ENCODE data around the gene PEX11A. TPM values are rescaled to one million over a fixed set of nuclear protein-coding genes. Genes with fewer than 3 reads are reported as not detected.

PEX11A gene
- total RNA-seq, 1 experiment from 2014 or later: 3.5 TPM

DNA sequence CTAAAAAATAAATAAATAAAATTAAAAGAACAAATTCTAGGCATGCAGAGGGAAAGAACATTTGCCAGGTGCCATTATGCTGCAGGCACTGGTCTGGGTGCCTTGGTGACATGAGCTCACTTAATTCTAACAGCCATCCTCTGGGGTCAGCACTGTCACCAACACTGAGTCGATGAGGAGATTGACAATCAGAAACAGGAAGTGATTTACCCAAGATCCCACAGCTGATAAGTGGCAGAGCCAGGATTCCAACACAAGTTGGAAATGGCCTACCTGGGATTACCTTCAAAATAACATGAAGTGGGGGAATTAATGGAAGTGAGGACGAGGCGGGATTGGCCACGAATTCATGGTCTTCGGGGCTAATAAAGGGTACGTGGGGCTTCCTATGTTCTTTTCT lies 14.9 kb downstream of the PEX11A start:
- no peak for DNase-seq (ENCODE audit: low read depth)

DNA sequence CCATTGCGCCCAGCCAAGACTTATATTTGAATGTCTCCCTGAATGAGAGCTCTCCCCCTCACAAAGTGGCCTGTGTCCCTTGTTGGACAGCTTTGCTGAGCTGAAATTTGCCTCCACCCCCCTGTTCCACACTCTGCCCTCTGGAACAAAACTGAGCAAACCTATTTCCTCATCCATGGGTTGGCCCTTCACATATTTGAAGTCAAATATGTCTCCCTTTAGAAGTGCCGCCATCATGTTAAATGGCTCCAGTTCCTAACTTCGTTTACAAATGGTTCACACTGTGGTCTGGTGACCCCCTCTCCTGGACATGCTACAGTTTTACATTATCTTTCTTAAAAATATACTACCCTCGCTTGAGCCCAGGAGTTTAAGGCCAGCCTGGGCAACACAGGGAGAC lies 16.0 kb downstream of the PEX11A start:
- no peak for DNase-seq (ENCODE audit: low read depth)

DNA sequence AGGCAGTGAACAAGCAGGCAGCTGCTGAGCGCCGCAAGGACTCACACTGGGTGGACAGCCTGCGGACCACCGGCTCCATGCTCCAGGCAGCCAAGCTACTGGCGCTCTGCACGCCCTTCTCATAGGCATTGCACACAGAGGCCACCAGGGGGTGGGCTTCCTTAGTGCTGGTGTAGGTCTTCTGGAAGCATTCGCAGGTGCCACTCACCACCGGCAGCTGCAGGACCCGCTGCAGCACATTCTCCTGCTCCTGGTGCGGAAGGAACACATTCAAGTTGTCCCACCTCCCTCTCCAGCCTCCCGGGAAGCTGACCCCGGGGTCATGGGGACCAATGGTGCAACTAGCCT lies 17.4 kb downstream of the PEX11A start:
- DNase-seq (ENCODE audit: low read depth): peak; percentile 19

GRCh38 chr15:89672221-89673164 lies 18.1 kb downstream of the PEX11A start:
- DNase-seq (ENCODE audit: low read depth): no peak

DNA sequence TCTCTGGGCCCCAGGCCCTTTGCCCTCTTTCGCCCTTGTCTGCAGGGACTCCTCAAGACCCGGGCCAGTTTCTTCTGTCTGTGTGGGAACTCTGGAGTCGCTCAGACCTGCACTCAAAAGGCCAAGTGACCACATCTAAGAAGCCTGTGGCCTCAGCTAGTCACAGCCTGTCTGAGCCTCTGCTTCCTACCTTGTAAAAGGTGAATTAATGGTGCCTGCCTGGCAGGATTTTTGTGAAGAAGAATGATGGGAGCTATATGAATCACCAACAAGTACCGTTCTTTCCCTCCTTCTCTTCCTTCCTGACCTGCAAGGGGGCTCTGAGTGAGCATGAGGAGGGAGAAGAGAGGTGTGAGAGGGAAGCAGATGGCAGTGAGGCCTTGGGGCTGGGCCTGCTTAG lies 18.9 kb downstream of the PEX11A start:
- DNase-seq (ENCODE audit: low read depth): no peak

GRCh38 chr15:89670971-89671560 lies 19.5 kb downstream of the PEX11A start:
- no peak for DNase-seq (ENCODE audit: low read depth)

DNA sequence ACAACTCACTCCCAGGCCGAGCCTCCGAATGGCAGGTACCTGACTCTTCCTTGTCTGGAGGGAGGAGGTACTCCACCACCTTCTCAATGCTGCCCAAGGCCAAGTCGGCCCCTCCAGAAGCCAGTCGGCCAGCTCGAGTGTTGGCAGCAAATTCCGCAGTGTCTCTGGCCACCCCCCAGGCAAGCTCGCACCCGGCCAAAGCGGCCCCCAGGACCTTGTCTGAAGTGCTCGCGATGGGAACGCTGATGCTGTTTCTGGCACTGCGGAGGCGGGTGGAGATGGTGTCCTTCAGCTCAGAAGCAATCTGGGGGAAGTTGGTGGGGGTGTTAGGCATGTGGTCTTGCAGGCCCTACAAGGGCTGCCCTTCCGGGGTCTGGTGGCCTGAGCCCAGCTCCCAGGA lies 20.6 kb downstream of the PEX11A start:
- no peak for DNase-seq (ENCODE audit: low read depth)

- DNase-seq (ENCODE audit: low read depth): no peak
Measured at GRCh38 chr15:89669309-89669865, 21.2 kb downstream of the PEX11A start.

DNA sequence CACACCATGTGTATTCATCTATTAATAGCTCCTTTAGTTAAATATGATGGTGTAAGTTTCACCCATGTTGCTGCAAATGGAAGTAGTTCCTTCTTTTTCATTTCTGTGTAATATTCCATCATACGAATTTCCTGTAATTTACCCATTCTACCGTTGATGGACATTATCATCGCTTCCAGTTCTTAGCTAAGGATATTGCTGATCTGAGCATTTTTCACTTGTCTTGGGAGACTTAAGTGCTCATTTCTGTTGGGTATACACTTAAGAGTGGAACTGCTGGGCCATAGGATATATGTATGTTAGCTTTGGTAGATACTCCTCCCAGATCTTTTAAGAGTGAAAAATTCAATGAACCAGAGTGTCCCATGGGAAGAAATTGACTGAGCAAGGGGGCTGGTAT lies 22.4 kb downstream of the PEX11A start:
- no peak for DNase-seq (ENCODE audit: low read depth)

- no peak for DNase-seq (ENCODE audit: low read depth)
Measured at GRCh38 chr15:89667706-89667960, 22.9 kb downstream of the PEX11A start.

GRCh38 chr15:89666858-89667705 lies 23.5 kb downstream of the PEX11A start:
- DNase-seq (ENCODE audit: low read depth): no peak

DNA sequence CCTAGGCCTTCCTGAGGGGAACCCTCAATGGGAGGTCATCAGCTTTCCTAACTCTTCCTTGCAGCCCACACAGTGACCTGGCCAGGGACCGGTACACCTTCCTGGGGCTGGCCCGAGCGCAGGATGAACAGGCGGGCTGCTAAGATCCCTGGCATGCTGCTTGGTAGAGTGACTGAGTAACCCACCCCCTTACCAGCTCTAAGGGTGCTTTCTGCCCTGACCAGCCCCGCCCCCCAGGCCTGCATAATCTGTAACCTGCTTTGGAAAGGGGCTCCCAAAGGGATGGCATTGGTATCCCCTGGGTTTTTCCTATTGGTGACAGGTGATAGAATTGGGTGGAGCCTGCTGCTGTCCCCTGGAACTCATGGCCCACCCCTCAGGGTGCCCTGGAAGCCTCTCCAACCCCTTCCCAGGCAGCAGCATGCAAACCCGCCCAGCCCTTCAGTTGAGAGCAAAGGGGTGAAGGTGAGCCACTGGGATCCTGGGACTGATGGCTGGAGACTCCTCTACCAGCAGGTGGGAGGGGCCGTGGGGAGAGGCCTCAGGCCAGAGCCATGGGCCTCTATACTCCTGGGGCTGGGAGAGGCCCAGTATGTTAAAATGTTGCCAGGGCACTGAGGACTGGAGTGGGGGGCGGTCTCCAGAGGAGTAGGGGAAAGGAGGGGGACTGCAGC lies 24.2 kb downstream of the PEX11A start:
- DNase-seq (ENCODE audit: low read depth): no peak

- DNase-seq (ENCODE audit: low read depth): peak; percentile 56
Measured at GRCh38 chr15:89665449-89666181, 24.9 kb downstream of the PEX11A start.

- peak; percentile 10 for DNase-seq (ENCODE audit: low read depth)
Measured at GRCh38 chr15:89664441-89665350, 25.9 kb downstream of the PEX11A start.

DNA sequence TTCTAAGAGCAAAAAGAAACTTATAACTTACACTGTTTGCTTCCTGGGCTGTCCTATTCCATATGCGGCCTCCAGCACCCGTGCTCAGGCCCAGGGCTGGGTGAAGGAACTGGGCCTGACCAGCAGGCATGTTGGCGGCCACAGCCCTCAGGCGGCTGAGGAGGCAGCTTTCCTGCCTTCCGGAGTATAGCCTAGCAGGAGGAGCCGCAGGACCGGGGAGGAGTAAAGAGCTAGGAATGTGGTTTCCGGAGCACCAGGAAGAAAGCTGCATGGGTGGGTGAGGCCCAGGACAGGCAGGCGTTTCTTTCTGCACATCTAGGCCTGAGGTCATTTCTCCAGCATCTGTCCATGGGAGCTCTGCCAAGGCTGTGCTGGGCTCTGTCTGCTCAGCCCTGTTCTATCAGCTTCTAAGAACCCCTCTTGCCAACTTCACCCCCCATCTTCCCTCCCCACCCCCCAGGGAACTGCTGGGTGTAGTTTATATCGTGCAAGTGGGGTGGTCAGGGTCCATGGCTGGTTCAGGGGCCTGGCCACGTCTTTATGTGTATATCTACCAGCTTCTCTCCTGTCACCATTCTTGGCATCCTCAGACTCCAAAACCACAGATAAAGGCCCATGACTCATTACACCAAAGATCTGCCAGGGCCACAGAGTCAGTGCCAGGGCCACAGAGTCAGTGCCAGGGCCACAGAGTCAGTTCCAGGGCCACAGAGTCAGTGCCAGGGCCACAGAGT lies 27.5 kb downstream of the PEX11A start:
- peak; percentile 93 for DNase-seq (ENCODE audit: low read depth)

DNA sequence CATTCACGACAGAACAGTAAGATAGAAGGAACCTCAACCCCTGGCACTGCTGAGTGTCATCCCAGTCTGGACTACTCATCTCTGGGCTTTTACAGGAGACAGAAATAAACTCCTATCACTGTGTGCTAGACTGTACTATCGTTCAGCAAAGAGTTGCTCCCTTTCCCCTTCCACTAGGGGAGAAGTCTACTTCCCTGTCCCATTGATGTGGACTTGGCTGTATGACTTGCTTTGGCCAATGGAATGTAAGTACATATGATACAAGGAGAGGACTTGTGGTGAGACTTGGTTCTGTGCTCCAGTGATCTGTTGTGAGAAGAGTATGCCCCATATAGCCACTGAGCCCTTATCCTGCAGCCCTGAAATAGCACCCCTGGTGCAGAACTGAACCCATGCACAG lies 30.0 kb downstream of the PEX11A start:
- DNase-seq (ENCODE audit: low read depth): no peak

DNA sequence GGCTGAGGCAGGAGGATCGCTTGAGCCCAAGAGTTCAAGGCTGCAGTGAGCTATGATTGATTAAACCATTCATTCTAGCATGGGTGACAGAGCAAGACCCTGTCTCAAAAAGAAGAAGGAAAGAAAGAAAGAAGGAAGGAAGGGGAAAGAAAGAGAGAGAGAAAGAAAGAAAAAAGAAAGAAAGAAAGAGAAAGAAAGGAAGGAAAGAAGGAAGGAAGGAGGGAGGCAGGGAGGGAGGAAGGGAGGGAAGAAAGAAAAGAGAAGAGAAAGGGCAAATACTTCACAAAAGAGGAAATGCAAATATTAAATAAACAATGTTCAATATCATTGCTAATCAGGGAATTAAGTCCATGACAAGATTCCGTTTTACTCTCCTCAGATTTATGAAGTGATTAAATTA lies 31.3 kb downstream of the PEX11A start:
- DNase-seq (ENCODE audit: low read depth): no peak

GRCh38 chr15:89657686-89658200 lies 32.8 kb downstream of the PEX11A start:
- DNase-seq (ENCODE audit: low read depth): no peak

Measured in LHCN-M2 (cell line).